Mesothelial cell of epicardium (in vitro differentiated cells): ENCODE data around the gene NT5C3B. TPM values are rescaled to one million over a fixed set of nuclear protein-coding genes. Genes with fewer than 3 reads are reported as not detected.

Experiments used
- DNase-seq, 2 experiments: peaks; one replicate each; pipeline ENCODE4 v3.0.0; 2021; ENCODE audit warnings: low spot score in 2 of 2; ENCODE audit not compliant: unreplicated experiment in 2 of 2
- H3K27ac Mint-ChIP-seq: 2 replicates; pipeline ENCODE4 v1.8.0; 2021; ENCODE audit warnings: mixed read lengths
- H3K27me3 Mint-ChIP-seq: 2 replicates; pipeline ENCODE4 v1.8.0; 2021; ENCODE audit warnings: low read depth, mixed read lengths
- H3K36me3 Mint-ChIP-seq: 2 replicates; pipeline ENCODE4 v1.8.0; 2021; ENCODE audit warnings: mixed read lengths
- H3K4me1 Mint-ChIP-seq: 2 replicates; pipeline ENCODE4 v1.8.0; 2021; ENCODE audit warnings: mixed read lengths
- H3K4me3 Mint-ChIP-seq: 2 replicates; pipeline ENCODE4 v1.8.0; 2021; ENCODE audit warnings: mild to moderate bottlenecking, moderate library complexity, mixed read lengths
- H3K9me3 Mint-ChIP-seq: 2 replicates; pipeline ENCODE4 v1.8.0; 2021; ENCODE audit warnings: mixed read lengths
- CTCF ChIP-seq: fragments of 200-600 bp; sonication (generic); IDR thresholded peaks from one replicate; pipeline ENCODE4 v1.5.0; 2021; ENCODE audit warnings: antibody characterized with exemption; ENCODE audit not compliant: unreplicated experiment
- total RNA-seq: library from RNA; stranded (reverse); gene quantifications from 3 replicates; pipeline ENCODE4 v1.2.1, GENCODE V29; 2021

NT5C3B gene
- total RNA-seq, 1 donor from 2014 or later = 75.5 TPM

GRCh38 chr17:41785091-41785858 is 50.8 kb downstream of the NT5C3B start:
- peak overlapping the region; percentile 82 for H3K4me3 Mint-ChIP-seq

GRCh38 chr17:41784207-41784744 is 51.8 kb downstream of the NT5C3B start:
- TF ChIP-seq CTCF = no peak
- no peaks in the 10 kb centered on the region for H3K27me3 Mint-ChIP-seq
- H3K4me1 Mint-ChIP-seq = peaks cover 40% of the 10 kb centered on the region
- peak overlapping the region; percentile 95 for H3K27ac Mint-ChIP-seq
- H3K36me3 Mint-ChIP-seq = peaks cover 4% of the 10 kb centered on the region
- no peak for DNase-seq
- H3K4me3 Mint-ChIP-seq = peak overlapping the region; percentile 82
- no peaks in the 10 kb centered on the region for H3K9me3 Mint-ChIP-seq

More at GRCh38 chr17:41785091-41785858, 50.8 kb downstream of the NT5C3B start:
- peak; percentile 62 to 78 for DNase-seq
- no peaks in the 10 kb centered on the region for H3K27me3 Mint-ChIP-seq
- peaks cover 40% of the 10 kb centered on the region for H3K4me1 Mint-ChIP-seq
- H3K36me3 Mint-ChIP-seq = peaks cover 4% of the 10 kb centered on the region
- no peaks in the 10 kb centered on the region for H3K9me3 Mint-ChIP-seq
- peak overlapping the region; percentile 95 for H3K27ac Mint-ChIP-seq
- TF ChIP-seq CTCF = no peak

GRCh38 chr17:41782142-41782541 is 53.9 kb downstream of the NT5C3B start:
- Mint-ChIP-seq H3K4me1 (peaks cover 50% of the 10 kb centered on the region), H3K4me3 (peak overlapping the region; percentile 35), H3K9me3 (no peaks in the 10 kb centered on the region), H3K27ac (peak overlapping the region; percentile 87), H3K27me3 (no peaks in the 10 kb centered on the region), H3K36me3 (peaks cover 4% of the 10 kb centered on the region)
- no peak for DNase-seq
- no peak for TF ChIP-seq CTCF

GRCh38 chr17:41781404-41782110 is 54.5 kb downstream of the NT5C3B start:
- no peak for DNase-seq
- TF ChIP-seq CTCF = no peak
- peak overlapping the region; percentile 87 for H3K27ac Mint-ChIP-seq
- H3K27me3 Mint-ChIP-seq = no peaks in the 10 kb centered on the region
- no peaks in the 10 kb centered on the region for H3K9me3 Mint-ChIP-seq
- peaks cover 49% of the 10 kb centered on the region for H3K4me1 Mint-ChIP-seq
- H3K36me3 Mint-ChIP-seq = peaks cover 4% of the 10 kb centered on the region
- peak overlapping the region; percentile 35 for H3K4me3 Mint-ChIP-seq

GRCh38 chr17:41779954-41780353 is 56.1 kb downstream of the NT5C3B start:
- no peak for DNase-seq
- TF ChIP-seq CTCF = no peak
- Mint-ChIP-seq H3K4me1 (peaks cover 59% of the 10 kb centered on the region), H3K9me3 (no peaks in the 10 kb centered on the region), H3K36me3 (peaks cover 8% of the 10 kb centered on the region), H3K4me3 (no peak overlapping the region), H3K27me3 (no peaks in the 10 kb centered on the region), H3K27ac (no peak overlapping the region)
